NB4 (cell line): ENCODE results near the gene ACSL3.

Experiments used
- DNase-seq: peaks from one replicate; pipeline ENCODE4 v3.0.0; 2010; ENCODE audit warnings: low read depth
- H3K4me3 ChIP-seq: one replicate; pipeline ENCODE4 v1.5.1; 2011; ENCODE audit warnings: mild to moderate bottlenecking, low read depth, low read length, moderate library complexity
- CTCF ChIP-seq: IDR thresholded peaks from one replicate; pipeline ENCODE4 v1.5.1; 2012; ENCODE audit warnings: low read depth, low read length
- MAX ChIP-seq: IDR thresholded peaks from 2 replicates; pipeline ENCODE4 v1.6.1; 2011; ENCODE audit warnings: low read depth, low read length
- MYC ChIP-seq: IDR thresholded peaks from 2 replicates; pipeline ENCODE4 v1.6.1; 2011; ENCODE audit warnings: low read depth, low read length
- POLR2A ChIP-seq: IDR thresholded peaks from 2 replicates; pipeline ENCODE4 v1.6.1; 2011; ENCODE audit warnings: mild to moderate bottlenecking; ENCODE audit not compliant: insufficient read length; ENCODE audit errors: extremely low read depth

ACSL3 gene

GRCh38 chr2:222877556-222878300, 16.9 kb downstream of the ACSL3 start:
- TF ChIP-seq CTCF (no peak), MYC (no peak), POLR2A (no peak), MAX (no peak)
- no peak overlapping the region for H3K4me3 ChIP-seq
- DNase-seq = no peak

GRCh38 chr2:222878301-222878876, 17.6 kb downstream of the ACSL3 start:
- DNase-seq = no peak
- no peak for TF ChIP-seq CTCF
- TF ChIP-seq MAX = no peak
- TF ChIP-seq POLR2A = no peak
- TF ChIP-seq MYC = no peak
- no peak overlapping the region for H3K4me3 ChIP-seq

GRCh38 chr2:222878877-222879603, 18.2 kb downstream of the ACSL3 start:
- H3K4me3 ChIP-seq = no peak overlapping the region
- no peak for TF ChIP-seq POLR2A
- TF ChIP-seq CTCF = no peak
- no peak for TF ChIP-seq MAX
- TF ChIP-seq MYC = no peak
- no peak for DNase-seq

- TF ChIP-seq MYC (no peak), MAX (no peak), POLR2A (no peak), CTCF (no peak)
- no peak for DNase-seq
- H3K4me3 ChIP-seq = no peak overlapping the region
Observed at GRCh38 chr2:222879604-222879933, 18.7 kb downstream of the ACSL3 start.

GRCh38 chr2:222882484-222882928, 21.7 kb downstream of the ACSL3 start:
- no peak for TF ChIP-seq CTCF
- no peak for TF ChIP-seq POLR2A
- no peak for TF ChIP-seq MAX
- TF ChIP-seq MYC = no peak
- DNase-seq = no peak
- H3K4me3 ChIP-seq = no peak overlapping the region
